Liver (tissue), 9 donors: ENCODE results near the gene CRB1. TPM values are rescaled to one million over a fixed set of nuclear protein-coding genes. Genes with fewer than 3 reads are reported as not detected.

Experiments used
- DNase-seq: peaks from one replicate; pipeline ENCODE4 v3.0.0-alpha.2; 2017; ENCODE audit warnings: low spot score
- H3K27ac ChIP-seq, 2 donors: one replicate each; pipeline ENCODE4 v1.7.0; 2013; ENCODE audit warnings: inconsistent platforms in 2 of 2, low read length in 2 of 2, control low read depth in 1 of 2, low read depth in 1 of 2, mild to moderate bottlenecking in 1 of 2
- H3K27me3 ChIP-seq, 4 donors: one replicate each; pipeline versions ENCODE4 v1.6.1 to v1.7.0; 2013; ENCODE audit warnings: low read length in 3 of 4, inconsistent platforms in 1 of 4, mild to moderate bottlenecking in 1 of 4, moderate library complexity in 1 of 4; ENCODE audit not compliant: control insufficient read depth in 4 of 4, insufficient read depth in 4 of 4
- H3K36me3 ChIP-seq, 4 donors: one replicate each; pipeline versions ENCODE4 v1.6.1 to v1.7.0; 2013; ENCODE audit warnings: low read length in 3 of 4, mild to moderate bottlenecking in 3 of 4, low read depth in 1 of 4, moderate library complexity in 1 of 4; ENCODE audit not compliant: control insufficient read depth in 4 of 4, insufficient read depth in 3 of 4
- H3K4me1 ChIP-seq, 4 donors: one replicate each; pipeline versions ENCODE4 v1.6.1 to v1.7.0; 2013; ENCODE audit warnings: low read length in 3 of 4, mild to moderate bottlenecking in 3 of 4, moderate library complexity in 1 of 4; ENCODE audit not compliant: control insufficient read depth in 4 of 4, insufficient read depth in 4 of 4
- H3K4me3 ChIP-seq, 3 donors: one replicate each; pipeline versions ENCODE4 v1.6.1 to v1.7.0; 2013; ENCODE audit warnings: low read length in 3 of 3, control low read depth in 1 of 3, low read depth in 1 of 3, mild to moderate bottlenecking in 1 of 3
- H3K9ac ChIP-seq, 2 donors: one replicate each; pipeline ENCODE4 v1.7.0; 2013; ENCODE audit warnings: low read length in 2 of 2, mild to moderate bottlenecking in 2 of 2, moderate library complexity in 2 of 2, control low read depth in 1 of 2, low read depth in 1 of 2
- H3K9me3 ChIP-seq, 4 donors: one replicate each; pipeline versions ENCODE4 v1.6.1 to v1.7.0; 2013; ENCODE audit warnings: low read length in 3 of 4; ENCODE audit not compliant: control insufficient read depth in 4 of 4
- ATF3 ChIP-seq: IDR thresholded peaks from 2 replicates; pipeline ENCODE4 v1.6.1; 2016; ENCODE audit warnings: antibody characterized with exemption
- CTCF ChIP-seq: fragments of 150-350 bp; IDR thresholded peaks from 2 replicates; pipeline ENCODE4 v1.5.1; 2017; ENCODE audit warnings: improper control_type of control experiment, low read depth, low read length; ENCODE audit not compliant: missing input control
- EGR1 ChIP-seq, 2 donors: IDR thresholded peaks; 2 replicates each; pipeline ENCODE4 v1.6.1; 2016 to 2018; ENCODE audit warnings: antibody characterized with exemption in 2 of 2, low read depth in 2 of 2
- FOXA1 ChIP-seq: IDR thresholded peaks from 2 replicates; pipeline ENCODE4 v1.6.1; 2016; ENCODE audit warnings: antibody characterized with exemption
- FOXA2 ChIP-seq: IDR thresholded peaks from 2 replicates; pipeline ENCODE4 v1.6.1; 2016; ENCODE audit warnings: antibody characterized with exemption
- GABPA ChIP-seq, 2 donors: IDR thresholded peaks in 1 of 2; conservative IDR thresholded peaks in 1 of 2; 2 replicates each; pipeline ENCODE4 v1.6.1; 2016; ENCODE audit warnings: antibody characterized with exemption in 2 of 2, mild to moderate bottlenecking in 1 of 2, moderate library complexity in 1 of 2
- HNF4A ChIP-seq, 2 donors: conservative IDR thresholded peaks; 2 replicates each; pipeline ENCODE4 v1.6.1; 2016; ENCODE audit warnings: antibody characterized with exemption in 2 of 2, mild to moderate bottlenecking in 2 of 2
- HNF4G ChIP-seq: IDR thresholded peaks from 2 replicates; pipeline ENCODE4 v1.6.1; 2016; ENCODE audit warnings: antibody characterized with exemption
- JUND ChIP-seq, 2 donors: IDR thresholded peaks; 2 replicates each; pipeline ENCODE4 v1.6.1; 2016; ENCODE audit warnings: antibody characterized with exemption in 2 of 2
- NR2F2 ChIP-seq: IDR thresholded peaks from 2 replicates; pipeline ENCODE4 v1.6.1; 2016; ENCODE audit warnings: antibody characterized with exemption
- RAD21 ChIP-seq, 2 donors: IDR thresholded peaks; 2 replicates each; pipeline ENCODE4 v1.6.1; 2016; ENCODE audit warnings: antibody characterized with exemption in 2 of 2, mild to moderate bottlenecking in 2 of 2
- REST ChIP-seq: IDR thresholded peaks from 2 replicates; pipeline ENCODE4 v1.6.1; 2016; ENCODE audit warnings: antibody characterized with exemption, mild to moderate bottlenecking
- RXRA ChIP-seq, 2 donors: IDR thresholded peaks; 2 replicates each; pipeline ENCODE4 v1.6.1; 2017 to 2018; ENCODE audit warnings: antibody characterized with exemption in 2 of 2, mild to moderate bottlenecking in 1 of 2
- SP1 ChIP-seq: IDR thresholded peaks from 2 replicates; pipeline ENCODE4 v1.6.1; 2018; ENCODE audit warnings: antibody characterized with exemption, mild to moderate bottlenecking
- TAF1 ChIP-seq: conservative IDR thresholded peaks from 2 replicates; pipeline ENCODE4 v1.6.1; 2016; ENCODE audit warnings: antibody characterized with exemption, mild to moderate bottlenecking
- YY1 ChIP-seq: IDR thresholded peaks from 2 replicates; pipeline ENCODE4 v1.6.1; 2016; ENCODE audit warnings: antibody characterized with exemption, mild to moderate bottlenecking
- ZBTB33 ChIP-seq: IDR thresholded peaks from 2 replicates; pipeline ENCODE4 v1.6.1; 2016; ENCODE audit warnings: antibody characterized with exemption
- WGBS: extraction: QIAGEN DNeasy Blood & Tissue Kit; methylation state at CpG from one replicate; pipeline ENCODE4 v1.1.7; 2013; 5-methylcytosine and 5-hydroxymethylcytosine counted together
- polyA plus RNA-seq, 2 donors: library from polyadenylated mRNA; stranded (reverse) in 1 of 2; unstranded in 1 of 2; fragments of 200-250 nt in 1 of 2; fragments of >200 nt in 1 of 2; fragmentation: Nextera tagmentation in 1 of 2; extraction: Ambion mirVana in 1 of 2; gene quantifications; one replicate each; pipeline versions ENCODE4 v1.2.1 to v1.2.3, GENCODE V29; 2013 to 2015
- total RNA-seq, 2 donors: library from RNA; depleted of rRNA; stranded (reverse); fragments of >200 nt; gene quantifications; one replicate each; pipeline ENCODE4 v1.2.3, GENCODE V29; 2014
- donor health status: healthy.
- donor health status: healthy.
- donor health status: healthy.
- donor health status: healthy.
- donor health status: healthy.

Gene CRB1
- total RNA-seq (1 to 10 TPM in 1 of 2 donors, not detected in 1; 5.1 TPM), polyA plus RNA-seq (not detected)

GRCh38 chr1:197268012-197268411, at the start of gene CRB1:
Gene CRB1 (plus strand): TSS chr1:197268252. CDS start chr1:197268413, 161 bp downstream.
- no peak within 1 kb of the TSS for H3K27ac ChIP-seq
- H3K9me3 ChIP-seq: no peaks in the 10 kb centered on the region
- H3K4me3 ChIP-seq: no peak within 1 kb of the TSS
- no peaks in the 10 kb centered on the region for H3K27me3 ChIP-seq
- H3K9ac ChIP-seq: no peak within 1 kb of the TSS
- WGBS: 66% methylated on average over 4 of the region's 4 CpGs
- no peaks in the 10 kb centered on the region for H3K36me3 ChIP-seq
- no peaks in the 10 kb centered on the region for H3K4me1 ChIP-seq
- no peak for DNase-seq
- TF ChIP-seq FOXA2 (no peak), NR2F2 (no peak), RAD21 (IDR thresholded peaks at IDR 0.05) (no peak), ZBTB33 (no peak), JUND (IDR thresholded peaks at IDR 0.05) (no peak)

- TF ChIP-seq CTCF (no peak), YY1 (no peak), FOXA1 (no peak), JUND (IDR thresholded peaks at IDR 0.05) (no peak), RXRA (IDR thresholded peaks at IDR 0.05) (no peak), TAF1 (no peak), HNF4A (conservative IDR thresholded peaks at IDR 0.05) (no peak), GABPA (IDR thresholded peaks at IDR 0.05 in 1 of 2, conservative IDR thresholded peaks at IDR 0.05 in 1 of 2) (no peak), SP1 (no peak), ZBTB33 (no peak), FOXA2 (no peak), ATF3 (no peak), RAD21 (IDR thresholded peaks at IDR 0.05) (no peak), HNF4G (no peak), REST (no peak), EGR1 (IDR thresholded peaks at IDR 0.05; ENCODE audit: low read depth in 2 of 2) (no peak), NR2F2 (no peak)
- Histone ChIP-seq H3K9ac (no peak overlapping the region), H3K36me3 (no peaks in the 10 kb centered on the region), H3K4me1 (no peaks in the 10 kb centered on the region), H3K27me3 (no peaks in the 10 kb centered on the region), H3K9me3 (no peaks in the 10 kb centered on the region), H3K4me3 (no peak overlapping the region), H3K27ac (no peak overlapping the region)
- DNase-seq: no peak
These were observed 49.2 kb upstream of the CRB1 start for GRCh38 chr1:197218857-197219256.
